GM12873 (cell line): Measurements from ENCODE around the gene FITM1.

Experiments used
- CTCF ChIP-seq: IDR thresholded peaks from 2 replicates; pipeline ENCODE4 v1.5.1; 2012; ENCODE audit warnings: low read depth, mild to moderate bottlenecking, moderate library complexity, low read length, control low read depth; ENCODE audit not compliant: insufficient read depth; ENCODE audit errors: missing control alignments

The FITM1 gene

GRCh38 chr14:24110523-24110922, 19.9 kb upstream of the FITM1 start:
- TF ChIP-seq CTCF = no peak

- TF ChIP-seq CTCF = no peak
These were observed 17.1 kb upstream of the FITM1 start for GRCh38 chr14:24113379-24113800.

- TF ChIP-seq CTCF = no peak
These were observed 16.5 kb upstream of the FITM1 start for GRCh38 chr14:24113801-24114531.

GRCh38 chr14:24114532-24115421, 15.7 kb upstream of the FITM1 start, which contains the start of the genes DCAF11 and NRL:
TSS of gene DCAF11 (plus strand) at chr14:24114777. CDS start at chr14:24115595, 818 bp downstream.
TSS of gene NRL (minus strand) at chr14:24114949. CDS start at chr14:24082848, 32,101 bp downstream.
- no peak for TF ChIP-seq CTCF

- TF ChIP-seq CTCF = no peak
These were observed 14.9 kb upstream of the FITM1 start for GRCh38 chr14:24115422-24116127.

- no peak for TF ChIP-seq CTCF
These were observed 14.2 kb upstream of the FITM1 start for GRCh38 chr14:24116128-24116814.
